ENCODE data around the gene PAAF1.
"Not testable (repeated sequence)": the region's sequence is repeated elsewhere in the genome, so short reads cannot be mapped to it uniquely, and the experiment has no call there.

Gene PAAF1

DNA sequence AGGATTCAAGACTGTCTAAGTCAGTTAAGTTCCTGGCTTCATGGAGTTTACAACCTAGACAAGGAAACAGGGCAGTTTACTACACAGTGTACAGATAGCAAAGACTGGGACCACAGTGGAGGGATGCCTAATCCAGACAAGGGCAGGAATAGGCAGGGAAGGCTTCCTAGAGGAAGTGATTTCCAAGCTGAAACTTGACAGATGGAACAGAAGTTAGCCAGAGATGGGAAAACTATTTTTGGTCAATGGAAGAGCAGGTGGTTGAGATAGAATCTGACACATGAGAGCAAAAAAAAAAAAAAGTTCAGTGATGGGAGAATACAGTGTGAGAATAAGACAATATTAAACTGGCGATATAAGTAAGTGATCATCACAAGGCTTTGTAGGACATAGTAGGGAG lies 1.4 kb upstream of the PAAF1 start:
- TF ChIP-seq POLR2A (IDR thresholded peaks at IDR 0.05; ENCODE audit: low read depth, low read length), result no peak
- TF ChIP-seq PAX5 (IDR thresholded peaks at IDR 0.05; ENCODE audit: insufficient read depth, low read length, severe bottlenecking), result no peak
- no peak for TF ChIP-seq SPI1 (IDR thresholded peaks at IDR 0.05; ENCODE audit: low read depth, low read length)
- no peak for TF ChIP-seq TAF1 (IDR thresholded peaks at IDR 0.05; ENCODE audit: low read depth, low read length)
- TF ChIP-seq POLR2AphosphoS5 (IDR thresholded peaks at IDR 0.05; ENCODE audit: low read depth, low read length), result no peak
- TF ChIP-seq POU2F2 (IDR thresholded peaks at IDR 0.05; ENCODE audit: low read depth, low read length), result no peak
- FAIRE-seq (no peak), DNase-seq (ENCODE audit: insufficient read length, low spot score) (no peak)

DNA sequence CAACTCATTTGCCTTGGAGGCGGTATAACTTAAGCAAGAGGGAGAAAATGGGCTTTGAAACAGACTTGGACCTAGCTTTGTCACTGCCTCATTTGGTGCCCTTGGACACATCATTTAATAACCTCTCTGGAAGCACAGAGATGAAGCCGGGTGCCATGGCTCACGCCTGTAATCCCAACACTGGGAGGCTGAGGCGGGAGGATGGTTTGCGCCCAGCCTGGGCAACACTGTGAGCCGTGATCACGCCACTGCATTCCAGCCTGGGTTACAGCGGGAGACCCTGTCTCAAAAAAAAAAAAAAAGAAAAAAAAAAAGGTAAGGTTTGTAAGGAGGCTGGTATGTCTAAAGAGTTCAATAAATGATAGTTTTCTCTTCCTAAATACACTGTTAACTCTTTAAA lies 959 bp upstream of the PAAF1 start:
- FAIRE-seq (no peak), DNase-seq (ENCODE audit: insufficient read length, low spot score) (no peak)
- TF ChIP-seq POLR2AphosphoS5 (IDR thresholded peaks at IDR 0.05; ENCODE audit: low read depth, low read length), result no peak
- TF ChIP-seq TAF1 (IDR thresholded peaks at IDR 0.05; ENCODE audit: low read depth, low read length), result no peak
- TF ChIP-seq SPI1 (IDR thresholded peaks at IDR 0.05; ENCODE audit: low read depth, low read length), result no peak
- no peak for TF ChIP-seq POU2F2 (IDR thresholded peaks at IDR 0.05; ENCODE audit: low read depth, low read length)
- no peak for TF ChIP-seq POLR2A (IDR thresholded peaks at IDR 0.05; ENCODE audit: low read depth, low read length)

DNA sequence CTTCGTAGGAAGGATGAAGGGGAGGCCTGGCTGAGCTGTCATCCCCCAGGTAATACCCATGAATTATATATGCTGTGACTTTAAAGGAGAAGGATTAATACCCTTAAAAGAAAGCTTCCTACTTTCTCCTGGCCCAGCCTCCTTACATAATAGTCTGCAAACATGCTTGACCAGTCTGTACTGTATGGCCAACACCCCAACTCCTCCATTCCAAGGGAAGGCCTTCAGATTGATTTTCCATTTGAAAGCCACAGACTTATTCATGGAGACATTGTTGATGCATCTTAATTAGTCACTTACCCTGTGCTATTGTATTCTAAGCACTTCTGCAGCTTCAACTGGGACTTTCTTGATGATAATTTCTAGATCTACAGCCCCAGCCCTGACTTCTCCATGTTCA lies 2.0 kb downstream of the PAAF1 start:
- TF ChIP-seq SPI1 (IDR thresholded peaks at IDR 0.05; ENCODE audit: low read depth, low read length) (no peak), POU2F2 (IDR thresholded peaks at IDR 0.05; ENCODE audit: low read depth, low read length) (no peak), POLR2AphosphoS5 (IDR thresholded peaks at IDR 0.05; ENCODE audit: low read depth, low read length) (no peak), POLR2A (IDR thresholded peaks at IDR 0.05; ENCODE audit: low read depth, low read length) (no peak), TAF1 (IDR thresholded peaks at IDR 0.05; ENCODE audit: low read depth, low read length) (no peak), PAX5 (IDR thresholded peaks at IDR 0.05; ENCODE audit: insufficient read depth, low read length, severe bottlenecking) (no peak)
- DNase-seq (ENCODE audit: insufficient read length, low spot score) (no peak), FAIRE-seq (no peak)

DNA sequence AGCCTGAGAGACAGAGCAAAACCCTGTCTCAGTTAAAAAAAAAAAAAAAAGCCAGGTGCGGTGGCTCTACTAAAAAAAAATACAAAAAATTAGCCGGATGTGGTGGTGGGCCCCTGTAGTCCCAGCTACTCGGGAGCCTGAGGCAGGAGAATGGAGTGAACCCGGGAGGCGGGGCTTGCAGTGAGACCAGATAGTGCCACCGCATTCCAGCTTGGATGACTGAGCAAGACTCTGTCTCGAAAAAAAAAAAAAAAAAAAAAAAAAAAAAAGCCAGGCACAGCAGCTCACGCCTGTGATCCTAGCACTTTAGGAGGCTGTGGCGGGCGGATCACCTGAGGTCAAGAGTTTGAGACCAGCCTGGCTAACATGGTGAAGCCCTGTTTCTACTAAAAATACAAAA lies 3.6 kb downstream of the PAAF1 start:
- FAIRE-seq; DNase-seq (ENCODE audit: insufficient read length, low spot score): not testable (repeated sequence)

DNA sequence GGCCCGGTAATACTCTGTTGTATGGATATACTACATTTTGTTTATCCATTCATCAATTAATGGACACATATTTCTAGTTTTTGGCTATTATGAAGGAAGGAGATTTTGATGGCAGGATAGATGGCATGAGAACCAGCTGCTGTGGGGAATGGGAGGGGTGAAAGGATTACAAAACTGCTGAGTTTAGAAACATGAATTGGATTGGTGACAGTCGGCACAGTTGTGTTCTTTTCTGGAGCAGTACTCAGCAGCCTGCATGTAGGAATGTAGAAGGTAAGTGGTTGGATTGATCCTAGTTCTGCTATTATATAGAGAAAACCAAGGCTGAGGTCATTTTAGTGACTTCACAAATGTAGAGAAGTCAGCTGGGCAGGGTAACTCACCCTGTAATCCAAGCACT lies 7.1 kb downstream of the PAAF1 start:
- DNase-seq (ENCODE audit: insufficient read length, low spot score) (no peak), FAIRE-seq (no peak)
- no peak for TF ChIP-seq POLR2A (IDR thresholded peaks at IDR 0.05; ENCODE audit: low read depth, low read length)
- TF ChIP-seq POU2F2 (IDR thresholded peaks at IDR 0.05; ENCODE audit: low read depth, low read length), result no peak
- no peak for TF ChIP-seq PAX5 (IDR thresholded peaks at IDR 0.05; ENCODE audit: insufficient read depth, low read length, severe bottlenecking)
- TF ChIP-seq POLR2AphosphoS5 (IDR thresholded peaks at IDR 0.05; ENCODE audit: low read depth, low read length), result no peak
- TF ChIP-seq TAF1 (IDR thresholded peaks at IDR 0.05; ENCODE audit: low read depth, low read length), result no peak

DNA sequence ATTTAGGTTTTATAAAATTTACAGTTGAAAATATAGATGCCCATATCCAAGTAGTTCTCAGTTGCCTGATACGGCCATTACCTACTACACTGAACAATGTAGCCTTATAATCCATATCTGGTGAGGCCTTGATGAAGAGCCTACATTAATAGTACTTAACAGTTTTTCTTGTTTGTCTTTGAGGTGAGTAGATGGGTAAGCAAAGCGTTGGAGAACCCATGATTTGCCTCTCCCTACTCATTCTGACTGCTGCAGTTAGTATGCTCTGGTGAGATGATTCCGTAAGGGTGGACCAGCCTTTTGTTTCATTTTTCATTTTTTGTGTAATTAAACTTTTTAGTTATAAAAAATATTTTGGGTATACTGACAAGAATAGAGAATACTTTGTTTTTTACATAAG lies 11.4 kb downstream of the PAAF1 start:
- DNase-seq (ENCODE audit: insufficient read length, low spot score) (no peak), FAIRE-seq (no peak)
- no peak for TF ChIP-seq POLR2A (IDR thresholded peaks at IDR 0.05; ENCODE audit: low read depth, low read length)

DNA sequence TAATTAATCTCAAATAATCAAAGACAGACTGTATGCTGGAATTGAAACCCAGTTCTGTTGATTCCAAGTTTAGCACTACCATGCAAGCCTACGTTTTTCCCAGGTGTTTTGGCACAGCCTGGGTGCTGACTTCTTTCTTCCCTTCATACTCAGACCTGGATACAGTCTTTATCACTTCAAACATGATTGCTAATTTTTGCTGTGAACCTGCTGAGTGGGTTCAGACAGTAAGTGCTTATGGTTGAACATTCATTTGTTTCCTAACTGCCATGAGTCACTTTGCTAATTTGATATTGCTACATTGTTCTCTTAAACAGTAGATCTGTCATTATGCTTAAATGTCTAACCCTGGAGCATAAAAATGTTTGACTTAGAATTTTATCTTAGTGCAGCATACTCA lies 12.2 kb downstream of the PAAF1 start:
- no peak for DNase-seq (ENCODE audit: insufficient read length, low spot score)
- no peak for TF ChIP-seq POLR2A (IDR thresholded peaks at IDR 0.05; ENCODE audit: low read depth, low read length)
- no peak for TF ChIP-seq POLR2AphosphoS5 (IDR thresholded peaks at IDR 0.05; ENCODE audit: low read depth, low read length)
- no peak for TF ChIP-seq TAF1 (IDR thresholded peaks at IDR 0.05; ENCODE audit: low read depth, low read length)
- TF ChIP-seq SPI1 (IDR thresholded peaks at IDR 0.05; ENCODE audit: low read depth, low read length), result no peak
- TF ChIP-seq POU2F2 (IDR thresholded peaks at IDR 0.05; ENCODE audit: low read depth, low read length), result no peak
- no peak for TF ChIP-seq PAX5 (IDR thresholded peaks at IDR 0.05; ENCODE audit: insufficient read depth, low read length, severe bottlenecking)
- no peak for FAIRE-seq

DNA sequence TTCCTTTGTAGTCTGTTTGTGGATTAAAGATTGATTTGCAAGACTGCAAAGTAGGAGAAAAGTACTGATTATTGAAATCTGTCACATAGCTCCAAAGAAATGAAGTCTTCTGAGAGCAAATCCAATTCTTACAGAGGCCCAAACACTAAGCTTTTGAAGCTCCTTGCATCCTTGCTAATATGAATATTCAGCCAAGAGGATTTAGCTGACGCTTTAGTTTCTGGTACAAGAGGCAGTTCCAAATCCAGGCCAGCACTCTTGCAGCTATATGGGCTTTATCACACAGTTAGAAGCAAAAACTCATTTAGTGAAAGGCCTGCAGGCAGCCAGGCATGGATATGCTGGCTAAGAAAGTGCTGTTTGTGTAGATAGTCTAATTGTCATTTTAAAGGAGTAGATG lies 12.7 kb downstream of the PAAF1 start:
- FAIRE-seq, result no peak
- DNase-seq (ENCODE audit: insufficient read length, low spot score), result no peak
- TF ChIP-seq POLR2A (IDR thresholded peaks at IDR 0.05; ENCODE audit: low read depth, low read length) (no peak), TAF1 (IDR thresholded peaks at IDR 0.05; ENCODE audit: low read depth, low read length) (no peak), POLR2AphosphoS5 (IDR thresholded peaks at IDR 0.05; ENCODE audit: low read depth, low read length) (no peak), PAX5 (IDR thresholded peaks at IDR 0.05; ENCODE audit: insufficient read depth, low read length, severe bottlenecking) (no peak), SPI1 (IDR thresholded peaks at IDR 0.05; ENCODE audit: low read depth, low read length) (no peak), POU2F2 (IDR thresholded peaks at IDR 0.05; ENCODE audit: low read depth, low read length) (no peak)

DNA sequence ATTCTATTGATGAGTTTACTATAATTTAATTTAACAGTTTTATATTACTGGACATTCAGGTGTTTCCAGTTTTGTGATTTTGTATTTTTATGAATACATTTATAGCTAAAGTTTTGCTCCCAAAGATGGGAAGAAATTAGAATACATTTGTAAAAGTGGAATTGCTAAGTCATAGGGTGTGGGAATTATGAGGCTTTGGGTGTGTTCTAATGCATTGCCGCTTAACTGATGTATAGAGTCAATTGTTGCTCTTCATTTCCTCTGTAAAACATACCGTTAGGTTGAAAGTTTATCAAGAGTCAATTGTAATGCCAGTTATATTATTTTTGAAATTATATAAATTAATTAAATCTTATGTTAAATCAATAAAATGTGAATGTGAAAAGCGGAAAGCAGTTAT lies 16.2 kb downstream of the PAAF1 start:
- DNase-seq (ENCODE audit: insufficient read length, low spot score) (no peak), FAIRE-seq (no peak)
- no peak for TF ChIP-seq PAX5 (IDR thresholded peaks at IDR 0.05; ENCODE audit: insufficient read depth, low read length, severe bottlenecking)
- TF ChIP-seq POLR2A (IDR thresholded peaks at IDR 0.05; ENCODE audit: low read depth, low read length), result no peak
- no peak for TF ChIP-seq SPI1 (IDR thresholded peaks at IDR 0.05; ENCODE audit: low read depth, low read length)
- TF ChIP-seq TAF1 (IDR thresholded peaks at IDR 0.05; ENCODE audit: low read depth, low read length), result no peak
- no peak for TF ChIP-seq POU2F2 (IDR thresholded peaks at IDR 0.05; ENCODE audit: low read depth, low read length)
- no peak for TF ChIP-seq POLR2AphosphoS5 (IDR thresholded peaks at IDR 0.05; ENCODE audit: low read depth, low read length)

DNA sequence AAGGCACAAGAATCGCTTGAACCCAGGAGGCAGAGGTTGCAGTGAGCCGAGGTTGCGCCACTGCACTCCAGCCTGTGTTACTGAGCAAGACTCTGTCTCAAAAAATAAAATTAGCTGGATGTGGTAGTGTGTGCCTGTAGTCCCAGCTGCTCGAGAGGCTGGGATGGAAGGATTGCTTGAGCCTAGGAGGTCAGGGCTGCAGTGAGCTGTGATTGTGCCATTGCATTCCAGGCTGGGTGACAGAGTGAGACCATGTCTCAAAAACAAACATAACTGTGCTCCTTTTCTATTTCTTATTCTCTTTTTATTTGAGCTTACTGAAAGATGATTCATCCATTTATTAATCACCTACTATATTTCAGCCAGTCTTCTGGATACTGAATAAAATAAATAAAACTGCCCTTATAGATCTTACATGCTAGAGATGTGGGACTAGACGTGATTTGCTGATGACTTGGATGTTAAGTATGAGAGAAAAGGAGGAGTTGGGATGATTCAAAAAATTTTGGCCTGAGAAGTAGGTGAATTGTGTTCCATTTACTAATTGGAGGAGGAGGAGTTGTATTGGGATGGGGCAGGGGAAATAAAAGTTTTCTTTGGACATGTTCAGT lies 18.0 kb downstream of the PAAF1 start:
- no peak for TF ChIP-seq TAF1 (IDR thresholded peaks at IDR 0.05; ENCODE audit: low read depth, low read length)
- TF ChIP-seq POLR2A (IDR thresholded peaks at IDR 0.05; ENCODE audit: low read depth, low read length), result no peak
- FAIRE-seq, result no peak
- DNase-seq (ENCODE audit: insufficient read length, low spot score), result no peak

DNA sequence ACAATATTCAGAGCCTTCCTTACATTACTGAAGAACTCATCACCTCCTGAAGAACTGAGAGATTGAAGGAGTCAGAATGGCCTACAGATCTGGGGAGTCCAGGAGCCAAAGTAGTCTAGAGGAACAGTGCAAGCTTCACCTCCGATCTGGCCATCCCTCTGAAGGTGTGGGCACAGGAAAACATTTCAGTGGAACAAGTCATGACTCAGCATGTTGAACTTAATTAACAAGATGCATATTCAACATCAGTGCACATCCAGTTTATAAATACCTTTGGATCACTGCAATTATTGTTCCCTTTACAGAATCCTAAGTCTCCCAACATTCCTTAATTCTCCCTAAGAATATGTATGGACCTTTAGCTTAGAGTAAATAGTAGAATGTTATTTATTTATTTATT lies 25.5 kb downstream of the PAAF1 start:
- TF ChIP-seq POLR2A (IDR thresholded peaks at IDR 0.05; ENCODE audit: low read depth, low read length) (no peak), POLR2AphosphoS5 (IDR thresholded peaks at IDR 0.05; ENCODE audit: low read depth, low read length) (no peak), POU2F2 (IDR thresholded peaks at IDR 0.05; ENCODE audit: low read depth, low read length) (no peak), SPI1 (IDR thresholded peaks at IDR 0.05; ENCODE audit: low read depth, low read length) (no peak), PAX5 (IDR thresholded peaks at IDR 0.05; ENCODE audit: insufficient read depth, low read length, severe bottlenecking) (no peak), TAF1 (IDR thresholded peaks at IDR 0.05; ENCODE audit: low read depth, low read length) (no peak)
- no peak for DNase-seq (ENCODE audit: insufficient read length, low spot score)
- no peak for FAIRE-seq
